MM.1S (cell line): ENCODE measurements around the gene TMEM179.

Experiments
- CTCF ChIP-seq: fragments of 300-600 bp; sonication (generic); IDR thresholded peaks from 2 replicates; pipeline ENCODE4 v1.5.1; 2016; ENCODE audit warnings: antibody characterized with exemption, low read length, mixed read lengths
- EZH2phosphoT487 ChIP-seq: fragments of 300-600 bp; sonication (generic); IDR thresholded peaks from 2 replicates; pipeline ENCODE4 v1.6.1; 2018; ENCODE audit warnings: antibody characterized with exemption, low read length

DNA sequence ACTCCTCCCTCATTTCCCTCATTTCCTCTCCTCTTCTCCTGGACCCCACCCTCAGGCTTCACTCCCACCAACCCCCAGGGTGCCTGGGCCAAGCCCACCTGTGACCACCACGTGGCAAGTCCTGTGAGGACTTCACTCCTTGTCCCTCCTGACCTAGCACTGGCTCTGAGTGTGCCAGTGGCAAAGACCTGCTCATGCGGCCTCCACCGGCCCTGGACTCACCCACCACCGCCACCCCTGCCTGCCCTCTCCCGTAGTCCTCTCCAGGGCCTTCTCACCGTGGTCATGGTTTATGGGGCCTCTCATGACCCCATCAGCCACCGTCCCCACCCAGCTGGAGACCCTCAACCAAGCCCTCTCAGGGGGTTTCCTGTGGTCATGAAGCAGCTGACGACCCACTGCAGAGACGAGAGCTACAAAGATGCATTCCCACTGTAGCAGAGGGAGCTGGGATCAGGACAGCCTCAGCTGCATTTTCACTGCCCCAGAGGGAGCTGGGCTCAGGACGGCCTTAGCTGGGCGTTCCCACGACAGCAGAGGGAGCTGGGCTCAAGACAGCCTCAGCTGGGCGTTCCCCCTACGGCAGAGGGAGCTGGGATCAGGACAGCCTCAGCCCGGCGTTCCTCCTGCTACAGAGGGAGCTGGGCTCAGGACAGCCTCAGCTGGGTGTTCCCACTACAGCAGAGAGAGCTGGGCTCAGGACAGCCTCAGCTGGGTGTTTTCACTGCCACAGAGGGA lies 28.2 kb downstream of the TMEM179 start:
- TF ChIP-seq CTCF (no peak), EZH2phosphoT487 (no peak)
